CD1c-positive myeloid dendritic cell (primary cell): ENCODE results near the gene CD34.
A peak's percentile ranks its signal among the peaks of the same experiment; 100 is the strongest.
"Not testable (repeated sequence)": the region's sequence is repeated elsewhere in the genome, so short reads cannot be mapped to it uniquely, and the experiment has no call there.

Experiments used
- DNase-seq: peaks from one replicate; pipeline ENCODE4 v3.0.0-alpha.2; 2016; ENCODE audit errors: extremely low spot score

CD34 gene

GRCh38 chr1:207898260-207898659 is 12.7 kb downstream of the CD34 start:
- DNase-seq, result no peak

- peak; percentile 27 for DNase-seq
Measured at GRCh38 chr1:207897188-207897587, 13.7 kb downstream of the CD34 start.

GRCh38 chr1:207896547-207896946 is 14.4 kb downstream of the CD34 start:
- no peak for DNase-seq

GRCh38 chr1:207894704-207895103 is 16.2 kb downstream of the CD34 start:
- DNase-seq, result no peak

GRCh38 chr1:207893737-207894582 is 17.0 kb downstream of the CD34 start:
- DNase-seq, result no peak

- no peak for DNase-seq
Measured at GRCh38 chr1:207892764-207893163, 18.2 kb downstream of the CD34 start.

GRCh38 chr1:207891148-207891547 is 19.8 kb downstream of the CD34 start:
- no peak for DNase-seq

GRCh38 chr1:207890136-207890738 is 20.7 kb downstream of the CD34 start:
- DNase-seq, result peak; percentile 69

GRCh38 chr1:207888652-207889051 is 22.3 kb downstream of the CD34 start:
- no peak for DNase-seq

- DNase-seq, result no peak
Measured at GRCh38 chr1:207887542-207888201, 23.3 kb downstream of the CD34 start.

GRCh38 chr1:207886227-207886626 is 24.7 kb downstream of the CD34 start:
- no peak for DNase-seq

- peak; percentile 84 for DNase-seq
Measured at GRCh38 chr1:207885129-207886032, 25.5 kb downstream of the CD34 start.

GRCh38 chr1:207884266-207885029 is 26.5 kb downstream of the CD34 start:
- DNase-seq, result no peak

- no peak for DNase-seq
Measured at GRCh38 chr1:207883660-207884250, 27.2 kb downstream of the CD34 start.

- no peak for DNase-seq
Measured at GRCh38 chr1:207883104-207883651, 27.7 kb downstream of the CD34 start.

- DNase-seq, result no peak
Measured at GRCh38 chr1:207882692-207883091, 28.2 kb downstream of the CD34 start.

- no peak for DNase-seq
Measured at GRCh38 chr1:207878939-207879338, 32.0 kb downstream of the CD34 start.

- not testable (repeated sequence) for DNase-seq
Measured at GRCh38 chr1:207877914-207878313, 33.0 kb downstream of the CD34 start.

- DNase-seq, result no peak
Measured at GRCh38 chr1:207876131-207876530, 34.8 kb downstream of the CD34 start.

- DNase-seq, result no peak
Measured at GRCh38 chr1:207875532-207875931, 35.4 kb downstream of the CD34 start.
